Naive thymus-derived CD4-positive, alpha-beta T cell (primary cell): ENCODE data around the gene DGAT2. TPM values are rescaled to one million over a fixed set of nuclear protein-coding genes. Genes with fewer than 3 reads are reported as not detected.

Experiments used
- ATAC-seq: fragments of 150-1000 bp; cut with Tn5 transposase; 2 replicates; pipeline ENCODE4 v1.10.0; 2021; ENCODE audit warnings: mild to moderate bottlenecking, moderate library complexity
- CTCF ChIA-PET: fragments of 350-600 bp; sonication (Branson Sonifier 250); formaldehyde crosslinking; loops from one replicate; lab custom pipeline; 2021; ENCODE audit warnings: antibody characterized with exemption; lab: Charles Lee
- POLR2A ChIA-PET: fragments of 350-600 bp; sonication (Branson Sonifier 250); formaldehyde crosslinking; loops from one replicate; lab custom pipeline; 2021; ENCODE audit warnings: antibody characterized with exemption, inconsistent platforms; lab: Charles Lee
- DNase-seq, 9 donors: peaks; one replicate each; pipeline versions ENCODE4 v3.0.0 to v3.0.0-alpha.2; 2020 to 2022; ENCODE audit warnings: mixed read lengths in 1 of 9
- H3K27ac ChIP-seq: one replicate; pipeline ENCODE4 v1.7.0; 2013; ENCODE audit warnings: mild to moderate bottlenecking, low read depth, low read length, moderate library complexity
- H3K27me3 ChIP-seq, 2 donors: one replicate each; pipeline ENCODE4 v1.7.0; 2013; ENCODE audit warnings: low read length in 2 of 2, mild to moderate bottlenecking in 2 of 2, moderate library complexity in 2 of 2; ENCODE audit not compliant: control insufficient read depth in 2 of 2, insufficient read depth in 2 of 2
- H3K36me3 ChIP-seq, 3 experiments: 1 replicate in 2 of 3; 2 replicates in 1 of 3; pipeline ENCODE4 v1.7.0; 2013; ENCODE audit warnings: low read length in 3 of 3, mild to moderate bottlenecking in 3 of 3, moderate library complexity in 1 of 3; ENCODE audit not compliant: insufficient read depth in 3 of 3, control insufficient read depth in 2 of 3
- H3K4me1 ChIP-seq, 2 donors: one replicate each; pipeline ENCODE4 v1.7.0; 2013; ENCODE audit warnings: low read length in 2 of 2, mild to moderate bottlenecking in 2 of 2, moderate library complexity in 1 of 2; ENCODE audit not compliant: control insufficient read depth in 2 of 2, insufficient read depth in 2 of 2
- H3K4me3 ChIP-seq: 2 replicates; pipeline ENCODE4 v1.7.0; 2013; ENCODE audit warnings: mild to moderate bottlenecking, low read length
- H3K9me3 ChIP-seq, 3 experiments: 1 replicate in 2 of 3; 2 replicates in 1 of 3; pipeline ENCODE4 v1.7.0; 2013; ENCODE audit warnings: low read length in 3 of 3; ENCODE audit not compliant: control insufficient read depth in 2 of 3
- H3K27ac Mint-ChIP-seq, 9 donors: one replicate each; pipeline ENCODE4 v1.8.0; 2020 to 2022; ENCODE audit warnings: mixed read lengths in 9 of 9, mild to moderate bottlenecking in 8 of 9, moderate library complexity in 5 of 9, inconsistent platforms in 2 of 9
- H3K27me3 Mint-ChIP-seq, 5 donors: one replicate each; pipeline ENCODE4 v1.8.0; 2021 to 2022; ENCODE audit warnings: mixed read lengths in 5 of 5, mild to moderate bottlenecking in 1 of 5
- H3K36me3 Mint-ChIP-seq, 5 donors: one replicate each; pipeline ENCODE4 v1.8.0; 2020 to 2022; ENCODE audit warnings: mixed read lengths in 5 of 5, mild to moderate bottlenecking in 3 of 5, inconsistent platforms in 1 of 5
- H3K4me1 Mint-ChIP-seq, 7 donors: one replicate each; pipeline ENCODE4 v1.8.0; 2020 to 2022; ENCODE audit warnings: mixed read lengths in 7 of 7, mild to moderate bottlenecking in 3 of 7, inconsistent platforms in 1 of 7
- H3K4me3 Mint-ChIP-seq, 10 donors: one replicate each; pipeline ENCODE4 v1.8.0; 2020 to 2022; ENCODE audit warnings: mild to moderate bottlenecking in 10 of 10, mixed read lengths in 10 of 10, moderate library complexity in 6 of 10, inconsistent platforms in 2 of 10
- H3K9me3 Mint-ChIP-seq, 11 donors: one replicate each; pipeline ENCODE4 v1.8.0; 2020 to 2022; ENCODE audit warnings: mixed read lengths in 11 of 11, mild to moderate bottlenecking in 4 of 11, inconsistent platforms in 1 of 11, moderate library complexity in 1 of 11
- intact Hi-C, 2 donors: fragments of 100-400 bp; cut with micrococcal nuclease; formaldehyde crosslinking; loops; one replicate each; pipeline ENCODE4 v1.15.1; 2023
- polyA plus RNA-seq, 2 donors: library from polyadenylated mRNA; unstranded; fragments of 300-500 nt; fragmentation: Illumina TruSeq; gene quantifications; one replicate each; pipeline ENCODE4 v1.2.3, GENCODE V29; 2021
- total RNA-seq, 6 experiments: library from RNA in 5 of 6; stranded (reverse) in 5 of 6; gene quantifications; 1 replicate in 5 of 6; 2 replicates in 1 of 6; pipeline ENCODE4 v1.2.3 and lab custom pipeline; 2021 to 2026

Gene DGAT2
- total and polyA plus RNA-seq, 7 experiments from 2014 or later, result 0.30 to 8.5 (median 0.58) TPM

DNA sequence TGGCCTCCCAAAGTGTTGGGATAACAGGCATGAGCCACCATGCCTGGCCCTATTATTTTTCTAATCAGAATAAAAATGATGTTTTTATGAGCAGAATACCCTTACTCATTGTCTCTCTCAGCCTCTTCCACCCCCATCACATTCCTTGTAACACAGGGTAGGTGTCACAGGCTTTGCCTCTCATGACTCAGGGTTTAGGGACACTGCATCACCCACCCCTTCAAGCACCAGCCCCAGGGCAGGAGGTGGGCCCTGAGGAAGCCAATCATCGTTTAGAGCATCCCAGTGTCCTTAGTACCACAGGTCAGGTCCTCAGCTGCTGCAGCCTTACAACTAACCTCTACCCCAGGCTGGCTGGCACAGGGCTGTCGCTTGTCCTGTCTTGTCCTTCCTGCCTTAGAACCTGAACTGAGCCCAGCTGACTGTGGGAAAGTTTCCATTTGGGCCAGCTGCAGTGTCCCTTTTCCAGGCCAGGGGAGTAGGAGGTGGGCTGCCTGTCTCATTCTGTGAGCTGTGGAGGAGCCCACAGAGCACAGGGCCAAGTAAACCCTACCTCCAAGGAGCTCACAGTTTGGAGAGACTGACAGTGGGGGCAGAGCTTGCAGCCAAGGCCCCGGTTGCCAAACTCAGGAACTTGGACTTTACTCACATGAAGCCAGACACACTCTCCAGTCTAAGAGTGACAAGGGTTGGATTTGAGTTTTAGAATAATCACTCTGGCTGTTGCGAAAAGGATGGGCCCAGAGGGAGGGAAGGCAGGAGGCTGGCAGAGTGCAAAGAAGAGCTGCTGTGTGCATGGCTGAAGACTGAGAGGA, 26.9 kb downstream of the DGAT2 start:
- H3K9me3 ChIP-seq, result no peaks in the 10 kb centered on the region
- intact Hi-C loops, result no loop called here
- no peak for DNase-seq
- CTCF ChIA-PET, result no interaction called here
- H3K4me1 Mint-ChIP-seq, result no peaks in the 10 kb centered on the region
- no peak for ATAC-seq
- H3K27ac Mint-ChIP-seq, result peak overlapping the region in 1 of 9 donors; percentile 60
- no peaks in the 10 kb centered on the region for H3K27me3 ChIP-seq
- no peak overlapping the region for H3K4me3 ChIP-seq
- H3K27ac ChIP-seq, result no peak overlapping the region
- H3K4me3 Mint-ChIP-seq, result no peak overlapping the region
- H3K9me3 Mint-ChIP-seq, result no peaks in the 10 kb centered on the region
- H3K36me3 ChIP-seq, result no peaks in the 10 kb centered on the region
- H3K27me3 Mint-ChIP-seq, result peaks cover 0 to 2% (median 0%) of the 10 kb centered on the region in 5 donors
- no peaks in the 10 kb centered on the region for H3K36me3 Mint-ChIP-seq
- no peaks in the 10 kb centered on the region for H3K4me1 ChIP-seq
- POLR2A ChIA-PET, result no interaction called here

DNA sequence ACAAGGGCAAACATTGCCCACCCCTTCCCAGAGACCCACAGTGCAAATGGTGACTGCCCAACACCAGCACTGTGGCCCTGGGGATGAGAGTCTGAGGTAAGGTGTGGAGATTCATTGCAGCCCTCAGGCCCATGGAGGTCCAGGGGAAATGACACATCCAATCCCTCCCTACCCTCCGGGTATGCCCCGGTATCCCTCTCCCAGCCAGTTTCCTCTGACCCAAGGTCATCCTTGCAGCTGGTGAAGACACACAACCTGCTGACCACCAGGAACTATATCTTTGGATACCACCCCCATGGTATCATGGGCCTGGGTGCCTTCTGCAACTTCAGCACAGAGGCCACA, 27.5 kb downstream of the DGAT2 start:
- peaks cover 0 to 3% of the 10 kb centered on the region in 2 donors for H3K4me1 ChIP-seq
- intact Hi-C loops, result no loop called here
- ATAC-seq (no peak), DNase-seq (no peak)
- Mint-ChIP-seq H3K27me3 (peaks cover 0 to 2% (median 0%) of the 10 kb centered on the region in 5 donors), H3K36me3 (no peaks in the 10 kb centered on the region), H3K4me3 (no peak overlapping the region), H3K27ac (no peak overlapping the region), H3K9me3 (no peaks in the 10 kb centered on the region), H3K4me1 (peaks cover 0 to 6% (median under 1%) of the 10 kb centered on the region in 7 donors)
- POLR2A ChIA-PET, result no interaction called here
- H3K36me3 ChIP-seq, result no peaks in the 10 kb centered on the region
- CTCF ChIA-PET, result no interaction called here
- no peak overlapping the region for H3K27ac ChIP-seq
- H3K9me3 ChIP-seq, result no peaks in the 10 kb centered on the region
- H3K27me3 ChIP-seq, result no peaks in the 10 kb centered on the region
- H3K4me3 ChIP-seq, result no peak overlapping the region

DNA sequence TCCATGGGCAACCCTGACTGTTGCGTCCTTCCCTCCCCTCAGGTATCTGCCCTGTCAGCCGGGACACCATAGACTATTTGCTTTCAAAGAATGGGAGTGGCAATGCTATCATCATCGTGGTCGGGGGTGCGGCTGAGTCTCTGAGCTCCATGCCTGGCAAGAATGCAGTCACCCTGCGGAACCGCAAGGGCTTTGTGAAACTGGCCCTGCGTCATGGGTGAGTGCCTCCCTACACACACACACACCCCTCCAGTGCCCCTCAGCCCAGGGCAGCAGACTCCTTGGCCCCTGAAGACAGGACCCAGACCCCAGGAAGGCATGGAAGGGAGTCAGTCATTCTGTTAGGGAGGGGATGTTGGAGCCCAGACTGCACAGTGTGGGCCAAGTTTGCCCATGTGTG, 28.5 kb downstream of the DGAT2 start:
- H3K27ac Mint-ChIP-seq, result no peak overlapping the region
- no peak for ATAC-seq
- no peak for DNase-seq
- ChIA-PET CTCF (no interaction called here), POLR2A (no interaction called here)
- H3K4me3 Mint-ChIP-seq, result no peak overlapping the region
- peaks cover 0 to 2% (median 0%) of the 10 kb centered on the region in 5 donors for H3K27me3 Mint-ChIP-seq
- Histone ChIP-seq H3K4me1 (peaks cover 0 to 14% of the 10 kb centered on the region in 2 donors), H3K36me3 (no peaks in the 10 kb centered on the region), H3K27ac (no peak overlapping the region), H3K9me3 (no peaks in the 10 kb centered on the region), H3K27me3 (no peaks in the 10 kb centered on the region), H3K4me3 (no peak overlapping the region)
- no peaks in the 10 kb centered on the region for H3K9me3 Mint-ChIP-seq
- peaks cover 0 to 15% (median 9%) of the 10 kb centered on the region in 7 donors for H3K4me1 Mint-ChIP-seq
- intact Hi-C loops, result no loop called here
- H3K36me3 Mint-ChIP-seq, result no peaks in the 10 kb centered on the region

- Mint-ChIP-seq H3K4me1 (peaks cover 0 to 18% (median 11%) of the 10 kb centered on the region in 7 donors), H3K9me3 (no peaks in the 10 kb centered on the region), H3K4me3 (no peak overlapping the region), H3K27ac (no peak overlapping the region), H3K27me3 (peaks cover 0 to 2% (median 0%) of the 10 kb centered on the region in 5 donors), H3K36me3 (no peaks in the 10 kb centered on the region)
- CTCF ChIA-PET, result no interaction called here
- no peaks in the 10 kb centered on the region for H3K9me3 ChIP-seq
- H3K27ac ChIP-seq, result no peak overlapping the region
- H3K4me1 ChIP-seq, result peaks cover 0 to 14% of the 10 kb centered on the region in 2 donors
- H3K27me3 ChIP-seq, result no peaks in the 10 kb centered on the region
- no peaks in the 10 kb centered on the region for H3K36me3 ChIP-seq
- POLR2A ChIA-PET, result no interaction called here
- DNase-seq (no peak), ATAC-seq (no peak)
- no peak overlapping the region for H3K4me3 ChIP-seq
- intact Hi-C loops, result no loop called here
Measured at GRCh38 chr11:75797792-75798191, 29.2 kb downstream of the DGAT2 start.

- no peak overlapping the region for H3K4me3 Mint-ChIP-seq
- H3K27ac ChIP-seq, result no peak overlapping the region
- H3K9me3 Mint-ChIP-seq, result no peaks in the 10 kb centered on the region
- no peak overlapping the region for H3K27ac Mint-ChIP-seq
- no peaks in the 10 kb centered on the region for H3K36me3 Mint-ChIP-seq
- intact Hi-C loops, result loop anchor here in 1 of 2 donors (5.0 kb wide), 1 partner anchor 33 kb away; the partner anchor contains the start of gene DGAT2
- DNase-seq (no peak), ATAC-seq (no peak)
- peaks cover 0 to 14% of the 10 kb centered on the region in 2 donors for H3K4me1 ChIP-seq
- H3K4me1 Mint-ChIP-seq, result peaks cover 0 to 22% (median 11%) of the 10 kb centered on the region in 7 donors
- ChIA-PET POLR2A (no interaction called here), CTCF (interaction anchor here (5.7 kb wide), 1 partner anchor 66 kb away, joined by 118 read pairs; no protein-coding TSS in a partner anchor)
- H3K27me3 ChIP-seq, result no peaks in the 10 kb centered on the region
- H3K27me3 Mint-ChIP-seq, result no peaks in the 10 kb centered on the region
- no peak overlapping the region for H3K4me3 ChIP-seq
- no peaks in the 10 kb centered on the region for H3K9me3 ChIP-seq
- H3K36me3 ChIP-seq, result no peaks in the 10 kb centered on the region
Measured at GRCh38 chr11:75800136-75800675, 31.6 kb downstream of the DGAT2 start.

GRCh38 chr11:75800728-75801361, 32.3 kb downstream of the DGAT2 start:
- H3K36me3 ChIP-seq, result no peaks in the 10 kb centered on the region
- Mint-ChIP-seq H3K9me3 (no peaks in the 10 kb centered on the region), H3K4me1 (peaks cover 0 to 22% (median 11%) of the 10 kb centered on the region in 7 donors), H3K4me3 (no peak overlapping the region), H3K27ac (peak overlapping the region in 4 of 9 donors; percentile 8 to 46 (median 17)), H3K36me3 (no peaks in the 10 kb centered on the region), H3K27me3 (no peaks in the 10 kb centered on the region)
- ChIA-PET CTCF (interaction anchor here (1.0 to 5.7 kb wide), 2 partner anchors 16 to 66 kb away, joined by 3 to 118 read pairs; no protein-coding TSS in a partner anchor), POLR2A (no interaction called here)
- no peak overlapping the region for H3K27ac ChIP-seq
- H3K4me1 ChIP-seq, result peaks cover 0 to 14% of the 10 kb centered on the region in 2 donors
- DNase-seq (no peak), ATAC-seq (no peak)
- no peaks in the 10 kb centered on the region for H3K9me3 ChIP-seq
- H3K4me3 ChIP-seq, result no peak overlapping the region
- H3K27me3 ChIP-seq, result no peaks in the 10 kb centered on the region
- intact Hi-C loops, result loop anchor here in 1 of 2 donors (5.0 kb wide), 1 partner anchor 34 kb away; the partner anchor contains the start of gene DGAT2
